Tibial nerve (tissue), 3 donors: ENCODE measurements around the gene ZMYND8.
"Not testable (repeated sequence)": the region's sequence is repeated elsewhere in the genome, so short reads cannot be mapped to it uniquely, and the experiment has no call there.

Experiments
- CTCF ChIP-seq, 5 experiments: fragments of 200-600 bp in 3 of 5; fragments of 450-650 bp in 2 of 5; sonication (generic) in 3 of 5; IDR thresholded peaks; one replicate each; pipeline ENCODE4 v1.5.1; 2016 to 2019; ENCODE audit warnings: antibody characterized with exemption in 5 of 5, mild to moderate bottlenecking in 3 of 5, moderate library complexity in 2 of 5
- POLR2A ChIP-seq, 2 donors: fragments of 450-650 bp; IDR thresholded peaks; one replicate each; pipeline ENCODE4 v1.6.1; 2017; ENCODE audit warnings: antibody characterized with exemption in 2 of 2, mild to moderate bottlenecking in 2 of 2, moderate library complexity in 2 of 2

- TF ChIP-seq CTCF, POLR2A (IDR thresholded peaks at IDR 0.05): not testable (repeated sequence)
Measured at GRCh38 chr20:47376096-47376643, 19.7 kb upstream of the ZMYND8 start.
